Ovary (tissue), 9 donors: ENCODE results near the gene FAM117A. TPM values are rescaled to one million over a fixed set of nuclear protein-coding genes. Genes with fewer than 3 reads are reported as not detected.

Experiments
- DNase-seq, 5 donors: peaks; one replicate each; pipeline ENCODE4 v3.0.0-alpha.2; 2019 to 2020
- H3K27ac ChIP-seq, 2 donors: fragments of 200-600 bp; one replicate each; pipeline versions ENCODE4 v1.5.1 to v1.8.0; 2019 to 2022
- H3K27me3 ChIP-seq: fragments of 200-600 bp; one replicate; pipeline ENCODE4 v1.8.0; 2022
- H3K36me3 ChIP-seq: fragments of 200-600 bp; sonication (generic); one replicate; pipeline ENCODE4 v1.5.1; 2019
- H3K4me1 ChIP-seq: one replicate; pipeline ENCODE4 v1.8.1; 2013; ENCODE audit warnings: mild to moderate bottlenecking, moderate library complexity; ENCODE audit not compliant: insufficient read depth
- H3K4me3 ChIP-seq: fragments of 200-600 bp; sonication (generic); one replicate; pipeline ENCODE4 v1.5.1; 2017
- H3K9me3 ChIP-seq, 2 donors: fragments of 200-600 bp in 1 of 2; sonication (generic) in 1 of 2; one replicate each; pipeline versions ENCODE4 v1.5.1 to v1.8.1; 2013 to 2019; ENCODE audit warnings: mild to moderate bottlenecking in 1 of 2, moderate library complexity in 1 of 2
- CTCF ChIP-seq, 3 donors: fragments of 450-650 bp in 2 of 3; fragments of 200-600 bp in 1 of 3; IDR thresholded peaks; one replicate each; pipeline versions ENCODE4 v1.5.1 to v1.8.0; 2016 to 2022; ENCODE audit warnings: antibody characterized with exemption in 3 of 3, mild to moderate bottlenecking in 1 of 3
- EP300 ChIP-seq: sonication (generic); formaldehyde crosslinking; IDR thresholded peaks from one replicate; pipeline ENCODE4 v1.6.1; 2017; ENCODE audit warnings: antibody characterized with exemption
- POLR2A ChIP-seq: fragments of 450-650 bp; IDR thresholded peaks from one replicate; pipeline ENCODE4 v1.6.1; 2017; ENCODE audit warnings: antibody characterized with exemption, mild to moderate bottlenecking, moderate library complexity
- WGBS, 3 donors: extraction: QIAGEN DNeasy Blood & Tissue Kit in 1 of 3; methylation state at CpG; one replicate each; pipeline versions ENCODE4 v1.1.5 to v1.1.7; 2013 to 2017; 5-methylcytosine and 5-hydroxymethylcytosine counted together
- intact Hi-C, 4 donors: fragments of 100-400 bp; cut with DNase I; formaldehyde crosslinking; loops; one replicate each; pipeline versions ENCODE4 v1.11.0 to v1.15.1; 2022 to 2023
- polyA plus RNA-seq, 2 donors: library from polyadenylated mRNA; stranded (reverse); fragments of 200-250 nt in 1 of 2; fragments of 350-450 nt in 1 of 2; fragmentation: Illumina TruSeq in 1 of 2; extraction: RNeasy Lipid Tissue Mini Kit (QIAGEN cat#74804) in 1 of 2; gene quantifications; one replicate each; pipeline ENCODE4 v1.2.3, GENCODE V29; 2013 to 2014
- total RNA-seq, 7 donors: library from RNA; depleted of rRNA in 2 of 7; stranded (reverse); fragments of >200 nt in 2 of 7; fragmentation: NEBNext Ultra II Directional in 3 of 7; extraction: Animal tissue kit (Norgen Biotek cat#: 25700) in 3 of 7; gene quantifications; one replicate each; pipeline versions ENCODE4 v1.1.0 to v1.2.4, GENCODE V29; 2016 to 2023
- donor health status: DM: no; HTN: no; CAD: no; lungs with moderate emphysema.
- donor health status: DM: no; HTN: no; CAD: no.
- donor health status: Bipolar disorder and iron deficiency.
- donor health status: DM: yes; HTN: yes; CAD: no.
- donor health status: DM: no; HTN: no; CAD: no.
- donor health status: DM: yes; HTN: yes; CAD: no.

Gene FAM117A
- total and polyA plus RNA-seq, 9 donors = 15.0 to 30.4 (median 19.0) TPM

- H3K4me3 ChIP-seq = no peak overlapping the region
- H3K27me3 ChIP-seq = no peaks in the 10 kb centered on the region
- no peaks in the 10 kb centered on the region for H3K9me3 ChIP-seq
- TF ChIP-seq CTCF (IDR thresholded peaks at IDR 0.05) = no peak
- TF ChIP-seq EP300 = no peak
- TF ChIP-seq POLR2A = no peak
- intact Hi-C loops = no loop called here
- no peaks in the 10 kb centered on the region for H3K36me3 ChIP-seq
- H3K4me1 ChIP-seq = peaks cover 3% of the 10 kb centered on the region
- H3K27ac ChIP-seq = no peak overlapping the region
- WGBS, 3 donors = 85 to 90% (median 87%) methylated on average over 4 of the region's 4 CpGs
- DNase-seq = no peak
Observed at GRCh38 chr17:49688848-49689247, 75.1 kb downstream of the FAM117A start.

- no peak overlapping the region for H3K4me3 ChIP-seq
- TF ChIP-seq CTCF (IDR thresholded peaks at IDR 0.05) = no peak
- no peak for TF ChIP-seq POLR2A
- TF ChIP-seq EP300 = no peak
- intact Hi-C loops = no loop called here
- peaks cover 3% of the 10 kb centered on the region for H3K4me1 ChIP-seq
- H3K36me3 ChIP-seq = no peaks in the 10 kb centered on the region
- no peaks in the 10 kb centered on the region for H3K27me3 ChIP-seq
- 64 to 73% (median 69%) methylated on average over 10 of the region's 10 CpGs for WGBS, 3 donors
- H3K9me3 ChIP-seq = no peaks in the 10 kb centered on the region
- DNase-seq = no peak
- H3K27ac ChIP-seq = no peak overlapping the region
Observed at GRCh38 chr17:49687878-49688491, 75.9 kb downstream of the FAM117A start.

- 47 to 53% (median 53%) methylated on average over 9 of the region's 9 CpGs for WGBS, 3 donors
- Histone ChIP-seq H3K4me1 (peaks cover 1% of the 10 kb centered on the region), H3K27ac (no peak overlapping the region), H3K27me3 (no peaks in the 10 kb centered on the region), H3K36me3 (no peaks in the 10 kb centered on the region), H3K9me3 (no peaks in the 10 kb centered on the region), H3K4me3 (no peak overlapping the region)
- intact Hi-C loops = no loop called here
- no peak for TF ChIP-seq EP300
- DNase-seq = no peak
Observed at GRCh38 chr17:49681106-49681979, 82.6 kb downstream of the FAM117A start.

GRCh38 chr17:49680314-49680713 lies 83.6 kb downstream of the FAM117A start:
- TF ChIP-seq EP300 (no peak), CTCF (IDR thresholded peaks at IDR 0.05) (no peak), POLR2A (no peak)
- Histone ChIP-seq H3K4me1 (peaks cover 4% of the 10 kb centered on the region), H3K27me3 (no peaks in the 10 kb centered on the region), H3K9me3 (no peaks in the 10 kb centered on the region), H3K4me3 (no peak overlapping the region), H3K27ac (no peak overlapping the region), H3K36me3 (no peaks in the 10 kb centered on the region)
- no peak for DNase-seq
- intact Hi-C loops = no loop called here
- WGBS, 3 donors = 80 to 84% (median 84%) methylated on average over 6 of the region's 6 CpGs
